Prostate gland (tissue), 2 donors: ENCODE measurements around the gene LY6G5C. TPM values are rescaled to one million over a fixed set of nuclear protein-coding genes. Genes with fewer than 3 reads are reported as not detected.

ENCODE experiments used
- DNase-seq: peaks from one replicate; pipeline ENCODE4 v3.0.0-alpha.2; 2019; ENCODE audit warnings: low spot score
- H3K27ac ChIP-seq, 2 donors: fragments of 200-600 bp; sonication (generic); 2 replicates each; pipeline ENCODE4 v1.5.1; 2017 to 2019
- H3K27me3 ChIP-seq: fragments of 200-600 bp; sonication (generic); replicated peaks from 2 replicates; pipeline ENCODE4 v1.5.1; 2019; ENCODE audit not compliant: insufficient read depth
- H3K36me3 ChIP-seq, 2 donors: fragments of 200-600 bp; sonication (generic); 1 replicate in 1 of 2; 2 replicates in 1 of 2; pipeline versions ENCODE4 v1.5.1 to v1.8.1; 2017 to 2019
- H3K4me1 ChIP-seq: fragments of 200-600 bp; sonication (generic); replicated peaks from 2 replicates; pipeline ENCODE4 v1.5.1; 2019
- H3K4me3 ChIP-seq, 2 donors: fragments of 200-600 bp; sonication (generic); 2 replicates each; pipeline ENCODE4 v1.5.1; 2017 to 2019
- H3K9me3 ChIP-seq: fragments of 200-600 bp; sonication (generic); 2 replicates; pipeline ENCODE4 v1.5.1; 2017
- POLR2A ChIP-seq: fragments of 450-650 bp; IDR thresholded peaks from one replicate; pipeline ENCODE4 v1.6.1; 2016; ENCODE audit warnings: antibody characterized with exemption, mild to moderate bottlenecking
- POLR2AphosphoS5 ChIP-seq: sonication (generic); formaldehyde crosslinking; IDR thresholded peaks from one replicate; pipeline ENCODE4 v1.6.1; 2017; ENCODE audit warnings: antibody characterized with exemption
- WGBS: methylation state at CpG from one replicate; pipeline ENCODE4 v1.1.5; 2018; 5-methylcytosine and 5-hydroxymethylcytosine counted together
- intact Hi-C: fragments of 100-400 bp; cut with DNase I; formaldehyde crosslinking; loops from one replicate; pipeline ENCODE4 v1.14.2; 2022
- total RNA-seq, 2 donors: library from RNA; depleted of rRNA; stranded (reverse); fragments of >200 nt; gene quantifications; one replicate each; pipeline ENCODE4 v1.1.0, GENCODE V29; 2016
- TF ChIP-seq, protein P1 (sequence below), 4 experiments: fragments of 200-600 bp in 2 of 4; fragments of 450-650 bp in 2 of 4; sonication (generic) in 2 of 4; IDR thresholded peaks; 1 replicate in 3 of 4; 2 replicates in 1 of 4; pipeline ENCODE4 v1.5.1; 2016 to 2019; ENCODE audit warnings: antibody characterized with exemption in 4 of 4, mild to moderate bottlenecking in 2 of 4, moderate library complexity in 2 of 4

LY6G5C gene
- total RNA-seq, 2 donors from 2014 or later: 1.6 to 2.6 TPM

DNA sequence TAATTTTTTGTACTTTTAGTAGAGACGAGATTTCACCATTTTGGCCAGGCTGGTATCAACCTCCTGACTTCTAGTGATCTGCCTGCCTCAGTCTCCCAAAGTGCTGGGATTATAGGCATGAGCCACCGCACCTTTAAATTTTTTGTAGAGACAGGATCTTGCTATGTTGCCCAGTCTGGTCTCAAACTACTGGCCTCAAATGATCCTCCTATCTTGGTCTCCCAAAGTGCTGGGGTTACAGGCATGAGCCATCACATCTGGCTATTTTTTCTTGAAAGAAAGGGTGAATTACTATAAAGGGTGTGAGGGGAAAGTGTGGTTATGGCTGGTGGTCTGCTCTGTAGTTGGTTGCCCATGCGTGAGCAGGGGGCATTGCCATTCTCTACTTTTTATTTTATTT is 27.4 kb upstream of the LY6G5C start:
- intact Hi-C loops: no loop called here
- peaks cover 3% of the 10 kb centered on the region for H3K4me1 ChIP-seq
- 94% methylated on average over 3 of the region's 3 CpGs for WGBS

DNA sequence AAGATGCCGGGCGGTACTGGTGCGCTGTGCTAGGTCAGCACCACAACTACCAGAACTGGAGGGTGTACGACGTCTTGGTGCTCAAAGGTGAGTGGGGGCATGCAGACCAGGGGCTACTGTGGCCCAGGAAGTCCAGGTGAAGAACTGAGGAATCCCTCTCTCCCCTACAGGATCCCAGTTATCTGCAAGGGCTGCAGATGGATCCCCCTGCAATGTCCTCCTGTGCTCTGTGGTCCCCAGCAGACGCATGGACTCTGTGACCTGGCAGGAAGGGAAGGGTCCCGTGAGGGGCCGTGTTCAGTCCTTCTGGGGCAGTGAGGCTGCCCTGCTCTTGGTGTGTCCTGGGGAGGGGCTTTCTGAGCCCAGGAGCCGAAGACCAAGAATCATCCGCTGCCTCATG is 26.8 kb upstream of the LY6G5C start:
- no peak for DNase-seq
- TF ChIP-seq, protein P1, sequence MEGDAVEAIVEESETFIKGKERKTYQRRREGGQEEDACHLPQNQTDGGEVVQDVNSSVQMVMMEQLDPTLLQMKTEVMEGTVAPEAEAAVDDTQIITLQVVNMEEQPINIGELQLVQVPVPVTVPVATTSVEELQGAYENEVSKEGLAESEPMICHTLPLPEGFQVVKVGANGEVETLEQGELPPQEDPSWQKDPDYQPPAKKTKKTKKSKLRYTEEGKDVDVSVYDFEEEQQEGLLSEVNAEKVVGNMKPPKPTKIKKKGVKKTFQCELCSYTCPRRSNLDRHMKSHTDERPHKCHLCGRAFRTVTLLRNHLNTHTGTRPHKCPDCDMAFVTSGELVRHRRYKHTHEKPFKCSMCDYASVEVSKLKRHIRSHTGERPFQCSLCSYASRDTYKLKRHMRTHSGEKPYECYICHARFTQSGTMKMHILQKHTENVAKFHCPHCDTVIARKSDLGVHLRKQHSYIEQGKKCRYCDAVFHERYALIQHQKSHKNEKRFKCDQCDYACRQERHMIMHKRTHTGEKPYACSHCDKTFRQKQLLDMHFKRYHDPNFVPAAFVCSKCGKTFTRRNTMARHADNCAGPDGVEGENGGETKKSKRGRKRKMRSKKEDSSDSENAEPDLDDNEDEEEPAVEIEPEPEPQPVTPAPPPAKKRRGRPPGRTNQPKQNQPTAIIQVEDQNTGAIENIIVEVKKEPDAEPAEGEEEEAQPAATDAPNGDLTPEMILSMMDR (IDR thresholded peaks at IDR 0.05): no peak
- TF ChIP-seq POLR2AphosphoS5: no peak
- TF ChIP-seq POLR2A: no peak
- no peaks in the 10 kb centered on the region for H3K27me3 ChIP-seq
- H3K27ac ChIP-seq: no peak overlapping the region
- peaks cover 3% of the 10 kb centered on the region for H3K4me1 ChIP-seq
- H3K4me3 ChIP-seq: no peak overlapping the region
- H3K36me3 ChIP-seq: no peaks in the 10 kb centered on the region
- intact Hi-C loops: no loop called here
- no peaks in the 10 kb centered on the region for H3K9me3 ChIP-seq
- 82% methylated on average over 10 of the region's 10 CpGs for WGBS

More for the DNA sequence above, 27.4 kb upstream of the LY6G5C start:
- H3K27me3 ChIP-seq: no peaks in the 10 kb centered on the region
- no peak overlapping the region for H3K4me3 ChIP-seq
- no peak for DNase-seq
- no peaks in the 10 kb centered on the region for H3K36me3 ChIP-seq
- TF ChIP-seq, protein P1 (IDR thresholded peaks at IDR 0.05): no peak
- TF ChIP-seq POLR2AphosphoS5 (no peak), POLR2A (no peak)
- H3K27ac ChIP-seq: no peak overlapping the region
- no peaks in the 10 kb centered on the region for H3K9me3 ChIP-seq

DNA sequence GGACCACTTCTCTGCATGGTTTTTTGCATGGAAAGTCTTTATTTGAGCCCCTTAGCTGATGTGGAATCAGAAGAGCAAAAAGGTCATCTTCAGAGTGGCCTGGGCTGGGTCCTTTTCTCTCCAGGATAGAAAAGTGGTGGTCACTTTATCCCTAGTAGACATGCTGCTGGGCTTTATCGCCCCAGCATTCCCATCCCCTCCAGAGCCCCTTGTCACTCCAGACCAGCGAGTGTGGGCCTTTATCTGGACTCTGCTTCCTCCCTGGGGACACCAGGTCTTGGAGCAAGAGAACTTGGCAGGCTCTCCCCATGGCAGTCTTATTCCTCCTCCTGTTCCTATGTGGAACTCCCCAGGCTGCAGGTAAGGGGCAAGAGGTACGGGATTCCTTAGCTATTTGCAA is 25.7 kb upstream of the LY6G5C start, which contains the start of gene LY6G6F:
Gene LY6G6F (plus strand): TSS at position 268 of the 400 bp plus-strand sequence. CDS start 41 bp downstream, at position 309.
- H3K9me3 ChIP-seq: no peaks in the 10 kb centered on the region
- no peak for TF ChIP-seq POLR2AphosphoS5
- TF ChIP-seq POLR2A: no peak
- TF ChIP-seq, protein P1 (IDR thresholded peaks at IDR 0.05): no peak
- intact Hi-C loops: no loop called here
- H3K36me3 ChIP-seq: no peaks in the 10 kb centered on the region
- H3K4me3 ChIP-seq: no peak within 1 kb of the TSS
- H3K4me1 ChIP-seq: peaks cover 3% of the 10 kb centered on the region
- no peak for DNase-seq
- H3K27ac ChIP-seq: no peak within 1 kb of the TSS
- 54% methylated on average over 3 of the region's 3 CpGs for WGBS
- no peaks in the 10 kb centered on the region for H3K27me3 ChIP-seq

DNA sequence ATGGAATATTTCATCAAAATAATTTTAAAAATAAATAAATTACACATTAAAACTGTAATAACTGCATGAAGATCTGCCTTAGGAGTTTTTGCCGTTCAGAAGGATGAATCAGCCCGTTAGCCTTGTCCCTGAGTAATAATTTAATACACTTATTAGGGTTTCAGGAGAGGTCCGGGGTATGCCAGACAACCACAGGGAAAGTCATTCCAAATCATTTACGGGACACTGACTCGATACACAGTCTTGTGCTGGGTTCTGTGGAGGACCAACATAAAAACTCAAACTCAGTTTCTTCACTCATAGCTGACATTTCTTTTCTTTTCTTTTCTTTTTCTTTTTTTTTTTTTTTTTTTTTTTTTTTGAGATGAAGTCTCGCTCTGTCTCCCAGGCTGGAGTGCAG is 25.1 kb upstream of the LY6G5C start:
- no peak for DNase-seq
- H3K4me3 ChIP-seq: no peak overlapping the region

More for the DNA sequence above, 25.1 kb upstream of the LY6G5C start:
- no peaks in the 10 kb centered on the region for H3K36me3 ChIP-seq
- WGBS: 86% methylated on average over 6 of the region's 6 CpGs
- TF ChIP-seq POLR2A: no peak
- no peak for TF ChIP-seq POLR2AphosphoS5
- TF ChIP-seq, protein P1 (IDR thresholded peaks at IDR 0.05): no peak
- H3K27ac ChIP-seq: no peak overlapping the region
- H3K9me3 ChIP-seq: no peaks in the 10 kb centered on the region
- H3K4me1 ChIP-seq: peaks cover 3% of the 10 kb centered on the region
- intact Hi-C loops: no loop called here
- H3K27me3 ChIP-seq: no peaks in the 10 kb centered on the region
